ENCODE measurements around the gene TAF1C. TPM values are rescaled to one million over a fixed set of nuclear protein-coding genes. Genes with fewer than 3 reads are reported as not detected.

The TAF1C gene
- polyA plus RNA-seq, 2 of the 4 experiments (the other 2 are of a cell fraction): 13.2 to 38.6 TPM

DNA sequence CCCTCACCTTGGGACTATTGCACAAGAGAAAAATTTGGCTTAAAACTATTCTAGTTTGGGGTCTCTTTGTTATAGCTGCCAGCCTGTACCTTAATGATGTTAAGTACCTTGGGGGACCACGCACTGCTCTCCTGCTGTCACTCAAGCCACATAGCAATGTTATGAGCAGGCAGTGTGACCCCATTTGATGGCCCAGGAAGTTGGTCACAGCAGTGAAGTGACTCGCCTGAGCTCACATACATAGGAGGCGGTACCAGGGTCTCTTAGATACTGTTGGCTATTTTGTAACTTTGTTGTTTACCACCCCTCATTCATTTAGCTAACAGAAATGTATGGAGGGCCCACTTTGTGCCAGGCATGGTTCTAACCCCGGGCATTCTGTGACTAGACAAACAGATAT lies 36.6 kb upstream of the TAF1C start:
- H3K27ac ChIP-seq: peak overlapping the region in 1 of 2 experiments; percentile 8; a peak in 1 of 6 replicates
- TF ChIP-seq HOXB13 (CRISPR knock-in tag; IDR thresholded peaks at IDR 0.05; ENCODE audit: low read depth) (no peak), HOXB5 (CRISPR knock-in tag; IDR thresholded peaks at IDR 0.05) (no peak), NFE2L2 (conservative IDR thresholded peaks at IDR 0.05; ENCODE audit: low read length) (no peak), RAD21 (conservative IDR thresholded peaks at IDR 0.05 in 1 of 2, IDR thresholded peaks at IDR 0.05 in 1 of 2) (no peak), RFX5 (IDR thresholded peaks at IDR 0.05) (no peak), POLR2AphosphoS2 (conservative IDR thresholded peaks at IDR 0.05; ENCODE audit: low read length) (no peak), JUNB (IDR thresholded peaks at IDR 0.05) (no peak), ZC3H11A (IDR thresholded peaks at IDR 0.05) (no peak), EHF (CRISPR knock-in tag; IDR thresholded peaks at IDR 0.05) (no peak), EP300 (IDR thresholded peaks at IDR 0.05) (no peak), KDM5A (IDR thresholded peaks at IDR 0.05) (no peak), SMC3 (IDR thresholded peaks at IDR 0.05) (no peak), MAZ (IDR thresholded peaks at IDR 0.05; ENCODE audit: borderline replicate concordance, low read depth, low read length) (no peak)
- TF ChIP-seq, protein P1, sequence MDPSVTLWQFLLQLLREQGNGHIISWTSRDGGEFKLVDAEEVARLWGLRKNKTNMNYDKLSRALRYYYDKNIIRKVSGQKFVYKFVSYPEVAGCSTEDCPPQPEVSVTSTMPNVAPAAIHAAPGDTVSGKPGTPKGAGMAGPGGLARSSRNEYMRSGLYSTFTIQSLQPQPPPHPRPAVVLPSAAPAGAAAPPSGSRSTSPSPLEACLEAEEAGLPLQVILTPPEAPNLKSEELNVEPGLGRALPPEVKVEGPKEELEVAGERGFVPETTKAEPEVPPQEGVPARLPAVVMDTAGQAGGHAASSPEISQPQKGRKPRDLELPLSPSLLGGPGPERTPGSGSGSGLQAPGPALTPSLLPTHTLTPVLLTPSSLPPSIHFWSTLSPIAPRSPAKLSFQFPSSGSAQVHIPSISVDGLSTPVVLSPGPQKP (IDR thresholded peaks at IDR 0.05; ENCODE audit: low read depth, low read length): no peak
- TF ChIP-seq, protein P2, sequence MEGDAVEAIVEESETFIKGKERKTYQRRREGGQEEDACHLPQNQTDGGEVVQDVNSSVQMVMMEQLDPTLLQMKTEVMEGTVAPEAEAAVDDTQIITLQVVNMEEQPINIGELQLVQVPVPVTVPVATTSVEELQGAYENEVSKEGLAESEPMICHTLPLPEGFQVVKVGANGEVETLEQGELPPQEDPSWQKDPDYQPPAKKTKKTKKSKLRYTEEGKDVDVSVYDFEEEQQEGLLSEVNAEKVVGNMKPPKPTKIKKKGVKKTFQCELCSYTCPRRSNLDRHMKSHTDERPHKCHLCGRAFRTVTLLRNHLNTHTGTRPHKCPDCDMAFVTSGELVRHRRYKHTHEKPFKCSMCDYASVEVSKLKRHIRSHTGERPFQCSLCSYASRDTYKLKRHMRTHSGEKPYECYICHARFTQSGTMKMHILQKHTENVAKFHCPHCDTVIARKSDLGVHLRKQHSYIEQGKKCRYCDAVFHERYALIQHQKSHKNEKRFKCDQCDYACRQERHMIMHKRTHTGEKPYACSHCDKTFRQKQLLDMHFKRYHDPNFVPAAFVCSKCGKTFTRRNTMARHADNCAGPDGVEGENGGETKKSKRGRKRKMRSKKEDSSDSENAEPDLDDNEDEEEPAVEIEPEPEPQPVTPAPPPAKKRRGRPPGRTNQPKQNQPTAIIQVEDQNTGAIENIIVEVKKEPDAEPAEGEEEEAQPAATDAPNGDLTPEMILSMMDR (IDR thresholded peaks at IDR 0.05): no peak
- TF ChIP-seq, protein P3, sequence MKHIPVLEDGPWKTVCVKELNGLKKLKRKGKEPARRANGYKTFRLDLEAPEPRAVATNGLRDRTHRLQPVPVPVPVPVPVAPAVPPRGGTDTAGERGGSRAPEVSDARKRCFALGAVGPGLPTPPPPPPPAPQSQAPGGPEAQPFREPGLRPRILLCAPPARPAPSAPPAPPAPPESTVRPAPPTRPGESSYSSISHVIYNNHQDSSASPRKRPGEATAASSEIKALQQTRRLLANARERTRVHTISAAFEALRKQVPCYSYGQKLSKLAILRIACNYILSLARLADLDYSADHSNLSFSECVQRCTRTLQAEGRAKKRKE (CRISPR knock-in tag; IDR thresholded peaks at IDR 0.05; ENCODE audit: low read depth): no peak
- TF ChIP-seq, protein P4, sequence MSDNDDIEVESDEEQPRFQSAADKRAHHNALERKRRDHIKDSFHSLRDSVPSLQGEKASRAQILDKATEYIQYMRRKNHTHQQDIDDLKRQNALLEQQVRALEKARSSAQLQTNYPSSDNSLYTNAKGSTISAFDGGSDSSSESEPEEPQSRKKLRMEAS (IDR thresholded peaks at IDR 0.05): no peak
- TF ChIP-seq, protein P5, sequence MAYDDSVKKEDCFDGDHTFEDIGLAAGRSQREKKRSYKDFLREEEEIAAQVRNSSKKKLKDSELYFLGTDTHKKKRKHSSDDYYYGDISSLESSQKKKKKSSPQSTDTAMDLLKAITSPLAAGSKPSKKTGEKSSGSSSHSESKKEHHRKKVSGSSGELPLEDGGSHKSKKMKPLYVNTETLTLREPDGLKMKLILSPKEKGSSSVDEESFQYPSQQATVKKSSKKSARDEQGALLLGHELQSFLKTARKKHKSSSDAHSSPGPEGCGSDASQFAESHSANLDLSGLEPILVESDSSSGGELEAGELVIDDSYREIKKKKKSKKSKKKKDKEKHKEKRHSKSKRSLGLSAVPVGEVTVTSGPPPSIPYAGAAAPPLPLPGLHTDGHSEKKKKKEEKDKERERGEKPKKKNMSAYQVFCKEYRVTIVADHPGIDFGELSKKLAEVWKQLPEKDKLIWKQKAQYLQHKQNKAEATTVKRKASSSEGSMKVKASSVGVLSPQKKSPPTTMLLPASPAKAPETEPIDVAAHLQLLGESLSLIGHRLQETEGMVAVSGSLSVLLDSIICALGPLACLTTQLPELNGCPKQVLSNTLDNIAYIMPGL (CRISPR knock-in tag; IDR thresholded peaks at IDR 0.05; ENCODE audit: borderline replicate concordance): no peak
- ATAC-seq (no peak), FAIRE-seq (no peak), DNase-seq (ENCODE audit: low read depth in 1 of 2, low spot score in 1 of 2) (no peak)
- H3K4me1 ChIP-seq: peaks cover 10% of the 10 kb centered on the region
- POLR2A ChIA-PET: no interaction called here
- H3K4me2 ChIP-seq: no peak overlapping the region
- no peak overlapping the region for H3K4me3 ChIP-seq
- CTCF ChIA-PET: interaction anchor here (1.2 to 2.0 kb wide), 3 partner anchors 40 to 267 kb away, joined by 3 to 9 read pairs (median 4); no protein-coding TSS in a partner anchor
- H3K9me3 ChIP-seq: no peaks in the 10 kb centered on the region
- 52% methylated on average over 4 of the region's 4 CpGs for WGBS (ENCODE audit: missing lambda C conversion rate)

DNA sequence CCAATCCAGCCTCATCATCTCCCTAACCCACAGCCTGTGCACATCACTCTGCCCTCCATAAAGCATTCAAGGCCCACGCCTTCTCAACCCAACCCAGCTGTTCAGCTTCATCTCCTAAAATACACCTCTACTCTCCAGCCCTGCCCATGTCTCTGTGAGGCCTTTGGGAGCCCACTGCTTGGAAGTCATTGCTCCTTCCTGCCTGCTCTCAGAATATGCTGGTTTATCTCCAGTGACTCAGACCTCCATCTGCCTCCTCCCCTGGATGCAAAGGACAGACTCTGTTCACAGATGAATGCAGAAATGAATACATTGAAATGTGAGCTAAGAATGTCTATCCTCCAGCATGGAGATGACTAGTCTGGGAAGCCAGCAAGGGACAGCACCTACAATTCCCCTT lies 34.0 kb upstream of the TAF1C start:
- ATAC-seq (no peak), FAIRE-seq (no peak), DNase-seq (ENCODE audit: low read depth in 1 of 2, low spot score in 1 of 2) (no peak)
- Histone ChIP-seq H3K9me3 (no peaks in the 10 kb centered on the region), H3K4me3 (no peak overlapping the region), H3K4me2 (no peak overlapping the region), H3K27ac (no peak overlapping the region), H3K4me1 (no peaks in the 10 kb centered on the region)
- ChIA-PET POLR2A (no interaction called here), CTCF (interaction anchor here (0.9 to 2.0 kb wide), 3 partner anchors 11 to 37 kb away, joined by 3 to 5 read pairs (median 5); no protein-coding TSS in a partner anchor)
- TF ChIP-seq RARB (CRISPR knock-in tag; IDR thresholded peaks at IDR 0.05) (no peak), BHLHE40 (IDR thresholded peaks at IDR 0.05; ENCODE audit: low read depth, low read length) (no peak), CBX2 (IDR thresholded peaks at IDR 0.05; ENCODE audit: borderline replicate concordance, low read depth) (no peak), ZFP36 (IDR thresholded peaks at IDR 0.05; ENCODE audit: borderline replicate concordance, partially characterized antibody) (no peak), SMC3 (IDR thresholded peaks at IDR 0.05) (no peak), CBX8 (IDR thresholded peaks at IDR 0.05) (no peak), FOXS1 (CRISPR knock-in tag; IDR thresholded peaks at IDR 0.05) (no peak)
- WGBS (ENCODE audit: missing lambda C conversion rate): 92% methylated on average over 1 of the region's 1 CpG
